ENCODE results near the gene ZNF777.
"Not testable (repeated sequence)": the region's sequence is repeated elsewhere in the genome, so short reads cannot be mapped to it uniquely, and the experiment has no call there.

ZNF777 gene

DNA sequence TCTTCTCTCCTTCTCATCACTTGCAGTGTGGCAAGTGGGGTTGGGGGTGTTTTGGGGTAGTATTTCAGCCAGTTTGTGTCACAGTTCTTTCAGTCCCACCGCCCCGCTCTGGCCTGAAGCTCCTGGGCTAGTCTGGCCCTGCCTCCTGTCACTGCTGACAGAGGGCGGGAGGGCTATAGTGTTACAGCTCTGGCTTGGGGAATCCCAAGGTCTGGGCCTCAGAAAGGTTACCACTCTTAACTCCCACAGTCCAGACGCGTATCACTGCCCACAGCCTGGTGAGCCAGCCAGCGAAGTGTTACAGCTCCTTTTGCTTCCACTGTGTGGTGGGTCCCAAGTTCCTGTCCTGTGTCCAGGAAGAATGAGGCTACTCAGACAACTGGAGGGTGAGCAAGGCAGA, 56.0 kb downstream of the ZNF777 start:
- no peak for DNase-seq

DNA sequence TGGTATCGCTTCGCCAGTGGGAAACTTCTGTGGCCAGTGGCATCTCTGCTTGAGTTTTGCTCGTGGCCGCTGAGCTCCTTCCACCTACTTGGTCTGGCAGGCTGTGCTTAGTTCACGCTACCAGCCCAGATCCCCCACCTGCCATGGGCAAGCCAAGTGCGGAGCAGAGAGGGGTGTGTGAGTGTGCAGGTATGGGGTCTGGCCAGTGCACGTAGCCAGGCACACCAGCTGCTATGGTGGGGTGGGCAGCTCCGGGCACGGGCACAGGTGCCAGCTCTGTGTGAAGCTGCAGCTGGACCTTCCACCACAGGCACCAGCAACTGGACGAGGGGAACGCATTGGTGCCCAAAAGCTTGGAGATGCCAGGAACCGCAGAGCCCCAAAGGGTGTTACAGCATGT, 56.5 kb downstream of the ZNF777 start:
- no peak for DNase-seq

DNA sequence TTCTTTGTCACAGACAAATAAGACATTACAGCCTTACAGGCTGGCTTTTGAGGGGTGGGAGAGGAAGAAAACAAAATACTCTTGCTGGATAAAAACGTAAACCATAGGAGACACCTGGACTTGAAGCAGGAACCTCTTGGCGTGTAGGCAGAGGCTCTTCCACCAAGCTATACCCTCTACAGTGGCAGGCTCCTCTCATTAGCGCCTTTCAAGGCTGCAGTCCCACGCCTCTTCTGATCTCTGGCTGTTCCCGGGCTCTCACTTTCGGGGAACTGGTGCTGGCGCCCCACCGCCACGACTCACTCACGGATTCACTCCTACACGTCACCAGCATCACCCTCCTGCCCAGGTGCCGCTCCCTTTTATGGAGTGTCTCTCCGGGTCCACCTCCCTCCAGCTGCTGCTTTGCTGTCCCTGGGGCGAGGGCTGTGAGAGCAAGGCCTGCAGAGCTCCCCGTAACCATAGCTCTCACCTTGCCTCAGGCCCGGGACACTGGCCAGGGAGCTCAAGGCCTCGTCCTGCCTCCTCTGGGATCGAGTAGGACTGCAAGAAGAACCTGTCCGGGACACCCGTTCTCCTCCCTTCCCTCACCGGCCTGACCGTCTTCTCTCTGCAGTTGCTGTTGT, 62.6 kb downstream of the ZNF777 start:
- DNase-seq: no peak

DNA sequence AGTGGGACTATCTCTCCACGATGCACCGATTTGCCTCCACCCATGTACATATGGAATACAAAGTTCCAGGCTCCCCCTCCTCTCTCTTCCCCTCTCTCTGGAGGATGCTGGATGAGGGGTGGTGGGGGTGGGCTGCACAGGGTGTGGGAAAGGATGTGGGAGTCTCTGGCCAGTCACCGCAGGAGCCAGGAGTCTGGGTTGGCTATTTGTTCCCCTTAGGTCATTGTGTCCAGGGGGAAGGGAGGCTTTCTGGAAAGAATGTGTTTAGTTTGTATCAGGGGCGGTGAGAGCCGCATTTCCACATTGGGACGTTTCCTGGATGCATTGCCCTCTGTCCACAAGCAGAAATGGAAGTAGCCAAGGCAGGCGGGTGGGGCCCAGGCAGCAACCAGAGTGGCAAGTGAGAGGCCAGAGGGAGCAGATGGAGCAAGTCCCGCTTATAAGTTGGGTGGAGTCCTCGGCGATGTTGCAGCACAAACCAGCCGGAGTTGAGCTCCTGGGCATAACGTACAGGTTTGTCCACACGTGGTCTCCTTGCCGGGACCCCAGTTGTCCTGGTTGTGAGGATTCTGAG, 63.3 kb downstream of the ZNF777 start:
- no peak for DNase-seq

DNA sequence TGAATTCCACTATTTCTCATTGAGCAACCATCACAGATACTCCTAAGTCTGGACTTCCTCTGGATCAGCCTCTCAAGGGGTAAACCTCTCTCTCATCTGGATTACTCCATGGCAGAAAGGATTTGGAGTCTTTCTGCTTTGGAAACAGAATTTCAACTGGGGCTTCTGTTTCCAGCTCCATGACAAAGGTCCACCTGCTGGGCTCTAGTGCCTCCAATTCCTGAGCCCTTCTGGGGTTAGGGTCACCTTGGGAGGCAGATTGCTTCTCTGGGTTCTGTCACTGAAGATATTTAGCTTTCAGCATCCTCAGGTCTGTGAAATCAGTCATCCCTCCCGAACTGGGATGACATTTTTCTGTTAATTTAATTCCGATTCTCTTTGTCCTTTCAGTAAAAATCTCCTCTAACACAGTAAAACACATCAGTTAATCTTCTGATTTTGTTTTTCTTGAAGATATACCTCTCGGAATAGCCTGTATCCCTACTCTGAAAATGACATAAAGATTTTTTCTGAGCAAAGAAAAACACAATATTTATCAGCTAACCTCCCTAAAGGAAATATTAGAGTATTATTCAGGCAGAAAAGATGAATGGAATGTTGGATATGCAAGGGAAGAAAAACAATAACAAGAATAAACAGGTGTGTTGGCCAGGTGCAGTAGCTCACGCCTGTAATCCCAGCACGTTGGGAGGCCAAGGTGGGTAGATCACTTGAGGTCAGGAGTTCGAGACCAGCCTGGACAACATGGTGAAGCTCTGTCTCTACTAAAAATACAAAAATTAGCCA, 72.1 kb downstream of the ZNF777 start:
- not testable (repeated sequence) for DNase-seq

DNA sequence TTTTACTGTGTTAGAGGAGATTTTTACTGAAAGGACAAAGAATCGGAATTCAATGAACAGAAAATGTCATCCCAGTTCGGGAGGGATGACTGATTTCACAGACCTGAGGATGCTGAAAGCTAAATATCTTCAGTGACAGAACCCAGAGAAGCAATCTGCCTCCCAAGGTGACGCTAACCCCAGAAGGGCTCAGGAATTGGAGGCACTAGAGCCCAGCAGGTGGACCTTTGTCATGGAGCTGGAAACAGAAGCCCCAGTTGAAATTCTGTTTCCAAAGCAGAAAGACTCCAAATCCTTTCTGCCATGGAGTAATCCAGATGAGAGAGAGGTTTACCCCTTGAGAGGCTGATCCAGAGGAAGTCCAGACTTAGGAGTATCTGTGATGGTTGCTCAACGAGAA, 74.3 kb downstream of the ZNF777 start:
- DNase-seq: not testable (repeated sequence)

DNA sequence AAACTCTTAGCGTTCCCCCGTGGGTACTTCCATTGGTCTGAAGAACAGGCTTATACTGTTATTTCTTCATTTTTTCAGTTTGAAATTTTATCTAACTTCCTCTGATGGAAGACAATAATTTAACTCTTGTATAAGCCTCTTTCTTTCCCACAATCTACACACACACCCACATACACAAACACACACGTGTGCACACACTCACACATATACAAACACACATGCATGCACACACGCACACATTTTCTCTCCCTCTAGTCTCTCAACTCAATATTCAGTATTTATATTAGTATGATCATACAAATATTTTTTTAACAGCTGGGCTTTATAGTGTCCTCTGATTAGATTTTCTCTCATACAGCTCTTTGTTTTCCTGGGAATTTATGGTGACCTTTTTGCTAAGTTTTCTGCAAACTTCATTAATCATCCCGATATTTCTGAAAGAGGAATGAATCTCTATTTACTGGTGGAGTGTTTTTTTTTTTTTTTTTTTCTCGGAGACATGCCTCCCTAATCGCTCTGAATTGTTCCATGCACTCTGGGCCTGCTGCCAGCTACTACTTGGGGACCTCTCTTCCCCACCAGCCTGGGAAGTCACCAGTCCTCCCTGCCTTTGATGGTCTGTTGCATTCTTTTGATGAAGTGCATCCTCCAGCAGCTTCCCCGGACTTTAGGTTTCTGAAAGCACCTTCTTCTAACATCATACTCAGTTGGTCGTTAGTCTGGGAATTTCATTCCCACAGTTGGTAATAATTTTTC, 75.5 kb downstream of the ZNF777 start:
- DNase-seq: no peak

Data from hematopoietic multipotent progenitor cell treated with erythropoietin and hydrocortisone succinate and interleukin-3 and kit ligand, for 6 days (in vitro differentiated cells).